Measurements from ENCODE around the gene C17orf75. TPM values are rescaled to one million over a fixed set of nuclear protein-coding genes. Genes with fewer than 3 reads are reported as not detected.
A peak's percentile ranks its signal among the peaks of the same experiment; 100 is the strongest.

The C17orf75 gene
- total and polyA plus RNA-seq, 10 donors = 9.3 to 25.8 (median 14.5) TPM

DNA sequence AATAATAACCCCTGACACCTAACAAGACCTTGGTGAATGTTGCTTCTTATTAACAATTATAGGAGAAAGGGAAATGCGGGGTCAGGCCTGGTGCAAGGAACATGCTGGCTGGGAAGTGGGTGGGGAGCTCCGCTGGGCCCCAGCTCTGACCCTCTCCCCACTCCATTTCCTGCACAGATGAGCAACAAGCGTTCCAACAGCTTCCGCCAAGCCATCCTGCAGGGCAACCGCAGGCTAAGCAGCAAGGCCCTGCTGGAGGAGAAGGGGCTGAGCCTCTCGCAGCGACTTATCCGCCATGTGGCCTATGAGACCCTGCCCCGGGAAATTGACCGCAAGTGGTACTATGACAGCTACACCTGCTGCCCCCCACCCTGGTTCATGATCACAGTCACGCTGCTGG, 53.4 kb downstream of the C17orf75 start:
- TF ChIP-seq, protein P1, sequence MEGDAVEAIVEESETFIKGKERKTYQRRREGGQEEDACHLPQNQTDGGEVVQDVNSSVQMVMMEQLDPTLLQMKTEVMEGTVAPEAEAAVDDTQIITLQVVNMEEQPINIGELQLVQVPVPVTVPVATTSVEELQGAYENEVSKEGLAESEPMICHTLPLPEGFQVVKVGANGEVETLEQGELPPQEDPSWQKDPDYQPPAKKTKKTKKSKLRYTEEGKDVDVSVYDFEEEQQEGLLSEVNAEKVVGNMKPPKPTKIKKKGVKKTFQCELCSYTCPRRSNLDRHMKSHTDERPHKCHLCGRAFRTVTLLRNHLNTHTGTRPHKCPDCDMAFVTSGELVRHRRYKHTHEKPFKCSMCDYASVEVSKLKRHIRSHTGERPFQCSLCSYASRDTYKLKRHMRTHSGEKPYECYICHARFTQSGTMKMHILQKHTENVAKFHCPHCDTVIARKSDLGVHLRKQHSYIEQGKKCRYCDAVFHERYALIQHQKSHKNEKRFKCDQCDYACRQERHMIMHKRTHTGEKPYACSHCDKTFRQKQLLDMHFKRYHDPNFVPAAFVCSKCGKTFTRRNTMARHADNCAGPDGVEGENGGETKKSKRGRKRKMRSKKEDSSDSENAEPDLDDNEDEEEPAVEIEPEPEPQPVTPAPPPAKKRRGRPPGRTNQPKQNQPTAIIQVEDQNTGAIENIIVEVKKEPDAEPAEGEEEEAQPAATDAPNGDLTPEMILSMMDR (IDR thresholded peaks at IDR 0.05 in 8 of 11, conservative IDR thresholded peaks at IDR 0.05 in 3 of 11) = no peak
- TF ChIP-seq POLR2AphosphoS5 (IDR thresholded peaks at IDR 0.05) = peak in 2 of 3 donors; percentile 30 to 49
- Histone ChIP-seq H3K9me3 (no peaks in the 10 kb centered on the region), H3K4me1 (peaks cover 0 to 20% (median 6%) of the 10 kb centered on the region in 6 donors), H3K27ac (no peak overlapping the region), H3K27me3 (replicated peaks in 1 of 7) (peaks cover 0 to 28% (median 0%) of the 10 kb centered on the region in 7 donors), H3K4me3 (no peak overlapping the region), H3K36me3 (no peaks in the 10 kb centered on the region)
- 14 to 33% (median 20%) methylated on average over 11 of the region's 11 CpGs for WGBS, 5 donors
- intact Hi-C loops (cut with DNase I; ENCODE audit: low total_unique reads) = no loop called here
- DNase-seq = no peak

DNA sequence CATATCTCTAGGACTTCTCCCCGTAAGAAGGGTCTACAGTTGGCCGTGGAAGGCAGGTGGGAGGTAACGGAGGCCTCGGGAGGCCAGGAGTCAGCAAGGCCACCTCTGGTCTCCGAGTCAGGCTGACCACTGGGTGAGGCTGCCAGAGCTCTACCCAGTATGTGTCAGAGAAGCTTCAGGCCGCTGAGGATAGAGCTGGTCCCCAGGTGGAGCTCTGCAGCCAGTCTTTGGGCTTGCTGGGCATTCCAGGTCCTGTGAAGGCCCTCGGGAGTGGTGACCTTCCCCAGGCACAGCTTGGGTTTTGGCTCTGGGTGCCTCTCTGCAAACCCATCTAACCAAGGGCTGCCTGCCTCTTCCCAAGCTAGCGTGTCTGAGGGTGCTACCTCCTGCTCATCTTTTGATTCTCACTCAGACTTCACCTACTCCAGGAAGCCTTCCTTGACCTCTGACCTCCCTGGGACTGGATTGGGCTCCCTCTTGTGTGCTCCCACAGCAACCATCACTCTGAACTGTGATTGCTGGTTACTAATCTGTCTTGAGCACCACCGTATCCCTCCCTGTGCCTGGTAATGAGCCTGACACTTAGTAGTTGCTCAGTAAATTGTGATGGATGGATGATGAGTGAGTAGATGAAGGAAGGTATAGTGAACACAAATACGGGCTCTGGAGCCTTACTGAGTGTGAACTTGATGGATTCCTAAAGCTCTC, 54.0 kb downstream of the C17orf75 start:
- TF ChIP-seq, protein P1 (IDR thresholded peaks at IDR 0.05 in 8 of 11, conservative IDR thresholded peaks at IDR 0.05 in 3 of 11) = no peak
- TF ChIP-seq POLR2AphosphoS5 (IDR thresholded peaks at IDR 0.05) (no peak), POLR2A (IDR thresholded peaks at IDR 0.05) (no peak)
- DNase-seq = no peak
- peaks cover 0 to 20% (median 6%) of the 10 kb centered on the region in 6 donors for H3K4me1 ChIP-seq
- H3K4me3 ChIP-seq = no peak overlapping the region
- H3K36me3 ChIP-seq = no peaks in the 10 kb centered on the region
- no peak overlapping the region for H3K27ac ChIP-seq
- WGBS, 5 donors = 76 to 87% (median 81%) methylated on average over 9 to 10 of the region's 10 CpGs
- no peaks in the 10 kb centered on the region for H3K9me3 ChIP-seq
- peaks cover 0 to 34% (median 0%) of the 10 kb centered on the region in 7 donors for H3K27me3 ChIP-seq (replicated peaks in 1 of 7)
- intact Hi-C loops (cut with DNase I; ENCODE audit: low total_unique reads) = no loop called here

DNA sequence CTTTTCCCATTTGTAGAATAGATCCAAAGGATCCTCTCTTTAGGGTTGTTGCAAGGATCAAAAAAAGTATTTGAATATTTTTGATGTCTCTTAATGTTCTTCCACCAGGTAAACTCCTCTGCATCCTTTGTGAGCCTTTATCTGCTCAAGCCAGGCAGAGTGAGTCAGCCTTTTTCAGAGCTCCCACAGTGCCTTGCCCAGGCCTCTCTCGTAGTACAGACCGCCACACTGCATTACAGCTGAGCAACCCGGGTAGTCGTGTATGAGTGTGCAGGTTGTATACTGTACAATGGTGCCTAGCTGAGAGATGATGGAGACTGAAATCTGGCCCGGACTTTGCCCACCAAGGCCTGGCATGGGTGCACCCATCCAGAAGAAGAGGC, 55.5 kb downstream of the C17orf75 start:
- no peak for TF ChIP-seq POLR2A (IDR thresholded peaks at IDR 0.05)
- TF ChIP-seq, protein P1 (IDR thresholded peaks at IDR 0.05 in 8 of 11, conservative IDR thresholded peaks at IDR 0.05 in 3 of 11) = no peak
- H3K27me3 ChIP-seq (replicated peaks in 1 of 7) = peaks cover 0 to 38% (median 0%) of the 10 kb centered on the region in 7 donors
- peaks cover 0 to 20% (median 6%) of the 10 kb centered on the region in 6 donors for H3K4me1 ChIP-seq
- no peak for DNase-seq
- H3K4me3 ChIP-seq = no peak overlapping the region
- no peaks in the 10 kb centered on the region for H3K9me3 ChIP-seq
- H3K36me3 ChIP-seq = no peaks in the 10 kb centered on the region
- no peak overlapping the region for H3K27ac ChIP-seq
- 51 to 70% (median 64%) methylated on average over 5 of the region's 5 CpGs for WGBS, 5 donors
- intact Hi-C loops (cut with DNase I; ENCODE audit: low total_unique reads) = no loop called here

DNA sequence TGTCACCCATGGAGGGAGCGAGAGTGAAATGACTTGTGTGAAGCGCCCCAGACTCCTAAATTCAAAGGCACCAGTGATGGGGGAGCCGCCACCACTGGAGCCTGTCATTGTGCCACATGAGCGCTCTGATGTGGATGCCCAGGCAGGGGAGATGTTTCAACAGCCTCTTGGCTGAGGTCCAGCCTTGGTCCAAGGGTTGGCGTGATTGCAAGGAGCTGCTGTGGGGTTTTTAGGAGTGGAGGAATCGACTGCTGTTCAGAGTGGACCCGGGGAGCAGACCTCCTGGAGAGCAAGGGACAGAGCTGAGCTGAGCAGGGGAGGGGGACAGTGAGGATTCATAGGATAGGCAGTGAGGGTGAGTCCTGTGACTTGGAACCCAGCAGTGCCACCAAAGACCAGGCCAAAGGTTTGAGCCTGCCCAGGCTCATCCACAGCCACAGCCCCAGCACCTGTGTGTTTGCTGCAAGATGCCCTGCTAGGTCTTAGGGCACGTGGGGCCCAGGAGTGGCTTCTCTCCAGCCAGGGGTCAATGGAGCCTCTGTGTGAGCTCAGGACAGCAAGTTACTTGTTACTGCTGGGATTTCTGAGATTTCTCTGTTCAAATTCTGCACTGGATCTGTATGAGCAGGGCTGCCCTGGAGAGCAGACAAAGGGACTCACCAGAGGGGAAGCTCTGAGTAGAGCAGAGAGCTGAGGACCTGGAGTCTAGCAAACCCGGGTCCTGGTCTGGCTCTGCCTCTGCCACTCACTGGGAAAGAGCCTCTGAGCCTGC, 56.0 kb downstream of the C17orf75 start:
- 52 to 77% (median 65%) methylated on average over 9 of the region's 9 CpGs for WGBS, 5 donors
- no peak overlapping the region for H3K4me3 ChIP-seq
- H3K36me3 ChIP-seq = no peaks in the 10 kb centered on the region
- DNase-seq = no peak
- TF ChIP-seq, protein P1 (IDR thresholded peaks at IDR 0.05 in 8 of 11, conservative IDR thresholded peaks at IDR 0.05 in 3 of 11) = no peak
- H3K27me3 ChIP-seq (replicated peaks in 1 of 7) = peaks cover 0 to 41% (median 0%) of the 10 kb centered on the region in 7 donors
- peaks cover 0 to 20% (median 6%) of the 10 kb centered on the region in 6 donors for H3K4me1 ChIP-seq
- no peaks in the 10 kb centered on the region for H3K9me3 ChIP-seq
- no peak overlapping the region for H3K27ac ChIP-seq
- intact Hi-C loops (cut with DNase I; ENCODE audit: low total_unique reads) = no loop called here

Measured in spleen (tissue), 11 donors.